Liver (tissue), 3 donors: Measurements from ENCODE around the gene GRB2.

Experiments
- FOXA1 ChIP-seq: IDR thresholded peaks from 2 replicates; pipeline ENCODE4 v1.6.1; 2016; ENCODE audit warnings: antibody characterized with exemption
- GABPA ChIP-seq, 2 donors: IDR thresholded peaks in 1 of 2; conservative IDR thresholded peaks in 1 of 2; 2 replicates each; pipeline ENCODE4 v1.6.1; 2016; ENCODE audit warnings: antibody characterized with exemption in 2 of 2, mild to moderate bottlenecking in 1 of 2, moderate library complexity in 1 of 2
- JUND ChIP-seq, 2 donors: IDR thresholded peaks; 2 replicates each; pipeline ENCODE4 v1.6.1; 2016; ENCODE audit warnings: antibody characterized with exemption in 2 of 2
- SP1 ChIP-seq: IDR thresholded peaks from 2 replicates; pipeline ENCODE4 v1.6.1; 2018; ENCODE audit warnings: antibody characterized with exemption, mild to moderate bottlenecking
- TAF1 ChIP-seq: conservative IDR thresholded peaks from 2 replicates; pipeline ENCODE4 v1.6.1; 2016; ENCODE audit warnings: antibody characterized with exemption, mild to moderate bottlenecking
- YY1 ChIP-seq: IDR thresholded peaks from 2 replicates; pipeline ENCODE4 v1.6.1; 2016; ENCODE audit warnings: antibody characterized with exemption, mild to moderate bottlenecking
- TF ChIP-seq, protein P1 (sequence below): fragments of 150-350 bp; IDR thresholded peaks from 2 replicates; pipeline ENCODE4 v1.5.1; 2017; ENCODE audit warnings: improper control_type of control experiment, low read depth, low read length; ENCODE audit not compliant: missing input control
- TF ChIP-seq, protein P2 (sequence below): IDR thresholded peaks from 2 replicates; pipeline ENCODE4 v1.6.1; 2016; ENCODE audit warnings: antibody characterized with exemption
- TF ChIP-seq, protein P3 (sequence below): IDR thresholded peaks from 2 replicates; pipeline ENCODE4 v1.6.1; 2016; ENCODE audit warnings: antibody characterized with exemption, mild to moderate bottlenecking
- TF ChIP-seq, protein P4 (sequence below): IDR thresholded peaks from 2 replicates; pipeline ENCODE4 v1.6.1; 2016; ENCODE audit warnings: antibody characterized with exemption
- donor health status: healthy.
- donor health status: healthy.

DNA sequence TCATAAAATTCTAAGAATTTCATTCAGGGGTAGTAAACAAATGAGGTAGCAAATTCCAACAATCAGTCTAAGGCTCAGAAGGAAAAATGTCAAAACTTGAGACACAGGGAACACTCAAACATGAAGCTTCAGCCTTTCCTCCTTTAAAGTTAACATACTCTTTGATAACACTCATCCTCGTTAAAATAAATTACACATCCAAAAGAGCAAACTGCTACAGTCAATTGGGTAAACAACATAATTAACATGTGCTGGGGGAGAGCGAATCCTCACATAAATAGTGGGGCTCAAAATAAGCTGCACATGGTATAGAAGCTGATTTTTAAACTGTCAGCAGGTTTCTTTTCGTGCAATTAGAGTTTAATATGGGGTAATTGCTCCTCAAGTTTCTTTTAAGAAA is 12.9 kb downstream of the GRB2 start:
- TF ChIP-seq SP1 (no peak), JUND (IDR thresholded peaks at IDR 0.05) (no peak), TAF1 (no peak), GABPA (IDR thresholded peaks at IDR 0.05 in 1 of 2, conservative IDR thresholded peaks at IDR 0.05 in 1 of 2) (no peak), YY1 (no peak), FOXA1 (no peak)
- TF ChIP-seq, protein P1, sequence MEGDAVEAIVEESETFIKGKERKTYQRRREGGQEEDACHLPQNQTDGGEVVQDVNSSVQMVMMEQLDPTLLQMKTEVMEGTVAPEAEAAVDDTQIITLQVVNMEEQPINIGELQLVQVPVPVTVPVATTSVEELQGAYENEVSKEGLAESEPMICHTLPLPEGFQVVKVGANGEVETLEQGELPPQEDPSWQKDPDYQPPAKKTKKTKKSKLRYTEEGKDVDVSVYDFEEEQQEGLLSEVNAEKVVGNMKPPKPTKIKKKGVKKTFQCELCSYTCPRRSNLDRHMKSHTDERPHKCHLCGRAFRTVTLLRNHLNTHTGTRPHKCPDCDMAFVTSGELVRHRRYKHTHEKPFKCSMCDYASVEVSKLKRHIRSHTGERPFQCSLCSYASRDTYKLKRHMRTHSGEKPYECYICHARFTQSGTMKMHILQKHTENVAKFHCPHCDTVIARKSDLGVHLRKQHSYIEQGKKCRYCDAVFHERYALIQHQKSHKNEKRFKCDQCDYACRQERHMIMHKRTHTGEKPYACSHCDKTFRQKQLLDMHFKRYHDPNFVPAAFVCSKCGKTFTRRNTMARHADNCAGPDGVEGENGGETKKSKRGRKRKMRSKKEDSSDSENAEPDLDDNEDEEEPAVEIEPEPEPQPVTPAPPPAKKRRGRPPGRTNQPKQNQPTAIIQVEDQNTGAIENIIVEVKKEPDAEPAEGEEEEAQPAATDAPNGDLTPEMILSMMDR: no peak
- TF ChIP-seq, protein P2, sequence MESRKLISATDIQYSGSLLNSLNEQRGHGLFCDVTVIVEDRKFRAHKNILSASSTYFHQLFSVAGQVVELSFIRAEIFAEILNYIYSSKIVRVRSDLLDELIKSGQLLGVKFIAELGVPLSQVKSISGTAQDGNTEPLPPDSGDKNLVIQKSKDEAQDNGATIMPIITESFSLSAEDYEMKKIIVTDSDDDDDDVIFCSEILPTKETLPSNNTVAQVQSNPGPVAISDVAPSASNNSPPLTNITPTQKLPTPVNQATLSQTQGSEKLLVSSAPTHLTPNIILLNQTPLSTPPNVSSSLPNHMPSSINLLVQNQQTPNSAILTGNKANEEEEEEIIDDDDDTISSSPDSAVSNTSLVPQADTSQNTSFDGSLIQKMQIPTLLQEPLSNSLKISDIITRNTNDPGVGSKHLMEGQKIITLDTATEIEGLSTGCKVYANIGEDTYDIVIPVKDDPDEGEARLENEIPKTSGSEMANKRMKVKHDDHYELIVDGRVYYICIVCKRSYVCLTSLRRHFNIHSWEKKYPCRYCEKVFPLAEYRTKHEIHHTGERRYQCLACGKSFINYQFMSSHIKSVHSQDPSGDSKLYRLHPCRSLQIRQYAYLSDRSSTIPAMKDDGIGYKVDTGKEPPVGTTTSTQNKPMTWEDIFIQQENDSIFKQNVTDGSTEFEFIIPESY: no peak
- TF ChIP-seq, protein P3, sequence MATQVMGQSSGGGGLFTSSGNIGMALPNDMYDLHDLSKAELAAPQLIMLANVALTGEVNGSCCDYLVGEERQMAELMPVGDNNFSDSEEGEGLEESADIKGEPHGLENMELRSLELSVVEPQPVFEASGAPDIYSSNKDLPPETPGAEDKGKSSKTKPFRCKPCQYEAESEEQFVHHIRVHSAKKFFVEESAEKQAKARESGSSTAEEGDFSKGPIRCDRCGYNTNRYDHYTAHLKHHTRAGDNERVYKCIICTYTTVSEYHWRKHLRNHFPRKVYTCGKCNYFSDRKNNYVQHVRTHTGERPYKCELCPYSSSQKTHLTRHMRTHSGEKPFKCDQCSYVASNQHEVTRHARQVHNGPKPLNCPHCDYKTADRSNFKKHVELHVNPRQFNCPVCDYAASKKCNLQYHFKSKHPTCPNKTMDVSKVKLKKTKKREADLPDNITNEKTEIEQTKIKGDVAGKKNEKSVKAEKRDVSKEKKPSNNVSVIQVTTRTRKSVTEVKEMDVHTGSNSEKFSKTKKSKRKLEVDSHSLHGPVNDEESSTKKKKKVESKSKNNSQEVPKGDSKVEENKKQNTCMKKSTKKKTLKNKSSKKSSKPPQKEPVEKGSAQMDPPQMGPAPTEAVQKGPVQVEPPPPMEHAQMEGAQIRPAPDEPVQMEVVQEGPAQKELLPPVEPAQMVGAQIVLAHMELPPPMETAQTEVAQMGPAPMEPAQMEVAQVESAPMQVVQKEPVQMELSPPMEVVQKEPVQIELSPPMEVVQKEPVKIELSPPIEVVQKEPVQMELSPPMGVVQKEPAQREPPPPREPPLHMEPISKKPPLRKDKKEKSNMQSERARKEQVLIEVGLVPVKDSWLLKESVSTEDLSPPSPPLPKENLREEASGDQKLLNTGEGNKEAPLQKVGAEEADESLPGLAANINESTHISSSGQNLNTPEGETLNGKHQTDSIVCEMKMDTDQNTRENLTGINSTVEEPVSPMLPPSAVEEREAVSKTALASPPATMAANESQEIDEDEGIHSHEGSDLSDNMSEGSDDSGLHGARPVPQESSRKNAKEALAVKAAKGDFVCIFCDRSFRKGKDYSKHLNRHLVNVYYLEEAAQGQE: no peak
- TF ChIP-seq, protein P4, sequence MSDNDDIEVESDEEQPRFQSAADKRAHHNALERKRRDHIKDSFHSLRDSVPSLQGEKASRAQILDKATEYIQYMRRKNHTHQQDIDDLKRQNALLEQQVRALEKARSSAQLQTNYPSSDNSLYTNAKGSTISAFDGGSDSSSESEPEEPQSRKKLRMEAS: no peak
